Gastroesophageal sphincter (tissue), 4 donors: ENCODE data around the gene SBK1. TPM values are rescaled to one million over a fixed set of nuclear protein-coding genes. Genes with fewer than 3 reads are reported as not detected.

Experiments
- ATAC-seq: fragments of 150-250 bp; one replicate; pipeline ENCODE4 v1.9.1; 2016; ENCODE audit warnings: mild to moderate bottlenecking, moderate library complexity
- H3K27ac ChIP-seq, 4 donors: fragments of 200-600 bp; sonication (generic) in 3 of 4; 1 replicate in 3 of 4; 2 replicates in 1 of 4; pipeline ENCODE4 v1.5.1; 2016 to 2019
- H3K27me3 ChIP-seq: fragments of 200-600 bp; sonication (generic); one replicate; pipeline ENCODE4 v1.5.1; 2019
- H3K36me3 ChIP-seq, 2 donors: fragments of 200-600 bp; sonication (generic); one replicate each; pipeline ENCODE4 v1.5.1; 2019; ENCODE audit warnings: control low read depth in 1 of 2
- H3K4me1 ChIP-seq, 3 donors: fragments of 200-600 bp; sonication (generic); 1 replicate in 2 of 3; 2 replicates in 1 of 3; pipeline ENCODE4 v1.5.1; 2016 to 2019; ENCODE audit warnings: control low read depth in 2 of 3
- H3K4me3 ChIP-seq, 2 donors: fragments of 200-600 bp; sonication (generic); one replicate each; pipeline ENCODE4 v1.5.1; 2019; ENCODE audit warnings: mild to moderate bottlenecking in 1 of 2, moderate library complexity in 1 of 2
- H3K9me3 ChIP-seq, 3 donors: fragments of 200-600 bp; sonication (generic); one replicate each; pipeline ENCODE4 v1.5.1; 2017 to 2019; ENCODE audit warnings: control low read depth in 2 of 3
- EP300 ChIP-seq: sonication (generic); formaldehyde crosslinking; IDR thresholded peaks from one replicate; pipeline ENCODE4 v1.6.1; 2017; ENCODE audit warnings: antibody characterized with exemption, mild to moderate bottlenecking
- POLR2A ChIP-seq, 2 donors: fragments of 450-650 bp; IDR thresholded peaks; one replicate each; pipeline ENCODE4 v1.6.1; 2017; ENCODE audit warnings: antibody characterized with exemption in 2 of 2, mild to moderate bottlenecking in 2 of 2, moderate library complexity in 1 of 2
- POLR2AphosphoS5 ChIP-seq: sonication (generic); formaldehyde crosslinking; IDR thresholded peaks from one replicate; pipeline ENCODE4 v1.6.1; 2017; ENCODE audit warnings: antibody characterized with exemption
- WGBS, 2 donors: methylation state at CpG; one replicate each; pipeline ENCODE4 v1.1.5; 2018; ENCODE audit warnings: low coverage in 1 of 2; 5-methylcytosine and 5-hydroxymethylcytosine counted together
- total RNA-seq, 4 donors: library from RNA; depleted of rRNA; stranded (reverse); fragments of >200 nt; gene quantifications; one replicate each; pipeline ENCODE4 v1.1.0, GENCODE V29; 2016
- TF ChIP-seq, protein P1 (sequence below), 4 experiments: fragments of 200-600 bp in 2 of 4; fragments of 450-650 bp in 2 of 4; sonication (generic) in 1 of 4; IDR thresholded peaks; one replicate each; pipeline ENCODE4 v1.5.1; 2017 to 2019; ENCODE audit warnings: antibody characterized with exemption in 4 of 4, mild to moderate bottlenecking in 2 of 4, moderate library complexity in 2 of 4

SBK1 gene
- total RNA-seq, 4 donors from 2014 or later: 0.16 TPM; not detected in 3

DNA sequence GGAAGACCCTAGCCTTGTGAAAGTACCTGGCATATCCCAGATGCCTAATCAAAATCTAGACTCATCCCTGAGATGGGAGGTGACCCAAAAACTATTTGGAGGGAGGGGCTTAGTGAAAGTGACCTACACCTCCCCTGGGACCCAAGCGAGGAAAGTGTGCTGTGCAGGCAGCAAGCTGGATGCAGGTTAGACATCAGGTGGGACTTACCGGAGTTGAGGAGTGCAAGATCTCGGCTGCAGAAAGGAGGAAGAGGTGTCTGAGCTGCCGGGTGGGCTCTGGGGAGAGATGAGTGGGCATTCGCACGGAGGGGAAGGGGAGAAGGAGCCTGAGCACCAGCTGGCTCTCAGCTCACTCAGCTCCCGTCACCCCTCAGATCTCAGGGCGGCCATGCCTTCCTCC, 10.3 kb upstream of the SBK1 start:
- no peak for ATAC-seq
- TF ChIP-seq EP300 (no peak), POLR2AphosphoS5 (no peak), POLR2A (IDR thresholded peaks at IDR 0.05) (no peak)
- TF ChIP-seq, protein P1, sequence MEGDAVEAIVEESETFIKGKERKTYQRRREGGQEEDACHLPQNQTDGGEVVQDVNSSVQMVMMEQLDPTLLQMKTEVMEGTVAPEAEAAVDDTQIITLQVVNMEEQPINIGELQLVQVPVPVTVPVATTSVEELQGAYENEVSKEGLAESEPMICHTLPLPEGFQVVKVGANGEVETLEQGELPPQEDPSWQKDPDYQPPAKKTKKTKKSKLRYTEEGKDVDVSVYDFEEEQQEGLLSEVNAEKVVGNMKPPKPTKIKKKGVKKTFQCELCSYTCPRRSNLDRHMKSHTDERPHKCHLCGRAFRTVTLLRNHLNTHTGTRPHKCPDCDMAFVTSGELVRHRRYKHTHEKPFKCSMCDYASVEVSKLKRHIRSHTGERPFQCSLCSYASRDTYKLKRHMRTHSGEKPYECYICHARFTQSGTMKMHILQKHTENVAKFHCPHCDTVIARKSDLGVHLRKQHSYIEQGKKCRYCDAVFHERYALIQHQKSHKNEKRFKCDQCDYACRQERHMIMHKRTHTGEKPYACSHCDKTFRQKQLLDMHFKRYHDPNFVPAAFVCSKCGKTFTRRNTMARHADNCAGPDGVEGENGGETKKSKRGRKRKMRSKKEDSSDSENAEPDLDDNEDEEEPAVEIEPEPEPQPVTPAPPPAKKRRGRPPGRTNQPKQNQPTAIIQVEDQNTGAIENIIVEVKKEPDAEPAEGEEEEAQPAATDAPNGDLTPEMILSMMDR (IDR thresholded peaks at IDR 0.05): no peak
- Histone ChIP-seq H3K36me3 (no peaks in the 10 kb centered on the region), H3K4me1 (peaks cover 0 to 12% (median 6%) of the 10 kb centered on the region in 3 donors), H3K4me3 (no peak overlapping the region), H3K9me3 (no peaks in the 10 kb centered on the region), H3K27ac (no peak overlapping the region), H3K27me3 (peaks cover 45% of the 10 kb centered on the region)
- WGBS, 2 donors: 84% methylated on average over 7 of the region's 8 CpGs; no CpG with 5 or more reads in 1 of the 2 donors

DNA sequence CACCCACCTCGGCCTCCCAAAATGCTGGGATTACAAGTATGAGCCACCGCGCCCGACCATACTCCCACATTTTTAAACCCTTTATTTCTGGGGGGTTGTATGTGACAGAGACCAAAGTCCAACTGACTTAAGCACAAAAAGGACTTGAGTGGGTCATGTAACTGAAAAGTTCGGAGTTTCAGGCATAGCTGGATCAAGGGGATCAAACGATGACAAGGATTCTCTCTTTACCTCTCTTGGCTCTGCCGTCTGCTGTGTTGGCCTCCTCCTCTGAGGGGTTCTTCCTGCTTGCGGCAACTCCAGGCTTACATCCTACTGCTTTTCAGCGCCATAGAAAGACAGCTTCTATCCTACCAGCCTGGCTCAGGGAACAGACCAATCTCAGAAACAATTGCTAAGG, 9.2 kb upstream of the SBK1 start:
- no peak for ATAC-seq
- peaks cover 51% of the 10 kb centered on the region for H3K27me3 ChIP-seq
- WGBS, 2 donors: 60 to 78% methylated on average over 3 to 5 of the region's 9 CpGs

GRCh38 chr16:28283798-28284577, 8.3 kb upstream of the SBK1 start:
- H3K9me3 ChIP-seq: no peaks in the 10 kb centered on the region
- 32 to 84% methylated on average over 3 to 9 of the region's 15 CpGs for WGBS, 2 donors
- H3K27me3 ChIP-seq: peaks cover 54% of the 10 kb centered on the region
- H3K27ac ChIP-seq: no peak overlapping the region
- ATAC-seq: no peak
- H3K4me3 ChIP-seq: no peak overlapping the region
- H3K4me1 ChIP-seq: no peaks in the 10 kb centered on the region
- H3K36me3 ChIP-seq: no peaks in the 10 kb centered on the region
- no peak for TF ChIP-seq POLR2AphosphoS5
- TF ChIP-seq EP300: no peak
- TF ChIP-seq POLR2A (IDR thresholded peaks at IDR 0.05): no peak
- TF ChIP-seq, protein P1 (IDR thresholded peaks at IDR 0.05): no peak

More for the DNA sequence above, 9.2 kb upstream of the SBK1 start:
- TF ChIP-seq POLR2A (IDR thresholded peaks at IDR 0.05) (no peak), POLR2AphosphoS5 (no peak), EP300 (no peak)
- TF ChIP-seq, protein P1 (IDR thresholded peaks at IDR 0.05): no peak
- no peaks in the 10 kb centered on the region for H3K9me3 ChIP-seq
- no peak overlapping the region for H3K27ac ChIP-seq
- no peak overlapping the region for H3K4me3 ChIP-seq
- H3K4me1 ChIP-seq: peaks cover 0 to 2% (median 0%) of the 10 kb centered on the region in 3 donors
- no peaks in the 10 kb centered on the region for H3K36me3 ChIP-seq

DNA sequence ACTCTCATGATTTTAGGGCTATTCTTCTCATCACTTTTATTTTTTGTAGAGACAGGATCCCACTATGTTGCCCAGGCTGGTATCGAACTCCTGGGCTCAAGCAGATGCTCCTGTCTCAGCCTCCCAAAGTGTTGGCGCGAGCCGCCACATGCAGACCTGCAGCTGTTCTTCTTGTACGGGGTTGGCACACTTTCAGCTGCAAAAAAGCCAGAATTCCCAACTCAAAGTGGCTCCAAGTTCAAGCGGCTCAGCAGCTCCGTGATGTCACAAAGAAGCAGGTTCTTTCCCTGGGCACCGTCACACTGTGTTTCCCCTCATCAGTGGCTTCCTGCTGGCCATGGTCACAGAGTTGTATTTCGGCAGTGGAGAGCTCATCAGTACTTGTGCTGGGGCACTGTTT, 6.7 kb upstream of the SBK1 start:
- no peak for ATAC-seq
- Histone ChIP-seq H3K4me3 (no peak overlapping the region), H3K27me3 (peaks cover 58% of the 10 kb centered on the region), H3K9me3 (no peaks in the 10 kb centered on the region), H3K4me1 (no peaks in the 10 kb centered on the region), H3K36me3 (no peaks in the 10 kb centered on the region), H3K27ac (no peak overlapping the region)
- TF ChIP-seq, protein P1 (IDR thresholded peaks at IDR 0.05): no peak
- TF ChIP-seq EP300: no peak
- 75% methylated on average over 2 of the region's 9 CpGs; no CpG with 5 or more reads in 1 of the 2 donors for WGBS, 2 donors

DNA sequence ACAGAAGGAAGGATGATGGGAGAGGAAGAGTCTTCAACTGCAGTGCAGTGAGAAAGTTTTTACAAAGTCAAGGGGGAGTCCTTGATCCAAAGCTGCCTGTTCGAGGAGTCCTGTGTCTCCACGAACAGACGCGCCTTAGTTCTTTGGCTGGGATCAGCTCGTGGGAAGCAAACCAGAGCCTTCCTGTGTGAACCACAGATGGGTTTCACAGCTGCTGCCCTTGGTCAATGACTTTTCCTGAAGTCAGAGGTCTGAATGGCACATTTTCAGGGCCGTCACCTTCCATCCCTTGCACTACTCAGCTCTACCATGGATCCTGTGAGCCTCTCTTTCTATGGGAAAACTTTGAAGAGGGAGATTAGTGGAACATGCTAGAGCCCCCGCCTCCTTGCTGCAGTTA, 4.2 kb upstream of the SBK1 start:
- TF ChIP-seq, protein P1 (IDR thresholded peaks at IDR 0.05): no peak
- TF ChIP-seq POLR2AphosphoS5 (no peak), EP300 (no peak), POLR2A (IDR thresholded peaks at IDR 0.05) (no peak)
- no peak overlapping the region for H3K27ac ChIP-seq
- WGBS, 2 donors: 62 to 100% methylated on average over 1 to 4 of the region's 7 CpGs
- H3K4me3 ChIP-seq: no peak overlapping the region
- peaks cover 44% of the 10 kb centered on the region for H3K27me3 ChIP-seq
- no peaks in the 10 kb centered on the region for H3K36me3 ChIP-seq
- no peaks in the 10 kb centered on the region for H3K9me3 ChIP-seq
- H3K4me1 ChIP-seq: peaks cover 0 to 14% (median 6%) of the 10 kb centered on the region in 3 donors
- no peak for ATAC-seq
